K562 (cell line): ENCODE measurements around the gene SETD3. TPM values are rescaled to one million over a fixed set of nuclear protein-coding genes. Genes with fewer than 3 reads are reported as not detected.

Experiments used
- ATF2 ChIP-seq: sonication (generic); formaldehyde crosslinking; IDR thresholded peaks from 2 replicates; pipeline ENCODE4 v1.8.1; 2022; ENCODE audit warnings: missing genetic modification reagents
- ATF6 ChIP-seq: sonication (generic); formaldehyde crosslinking; IDR thresholded peaks from 2 replicates; pipeline ENCODE4 v1.4.0; 2020; ENCODE audit warnings: mild to moderate bottlenecking, missing genetic modification reagents
- DEAF1 ChIP-seq: fragments of 450-650 bp; formaldehyde crosslinking; IDR thresholded peaks from 2 replicates; pipeline ENCODE4 v1.4.0; 2020; ENCODE audit warnings: mild to moderate bottlenecking, moderate library complexity
- GATAD2A ChIP-seq: fragments of 450-650 bp; IDR thresholded peaks from 2 replicates; pipeline ENCODE4 v1.6.1; 2017
- PHF21A ChIP-seq: fragments of 450-650 bp; IDR thresholded peaks from 2 replicates; pipeline ENCODE4 v1.6.1; 2017; ENCODE audit warnings: low read depth, borderline replicate concordance
- RAD21 ChIP-seq, 2 experiments: fragments of 250-450 bp in 1 of 2; fragments of 450-650 bp in 1 of 2; sonication (Bioruptor Pico) in 1 of 2; formaldehyde crosslinking in 1 of 2; IDR thresholded peaks in 1 of 2; conservative IDR thresholded peaks in 1 of 2; 2 replicates each; pipeline versions ENCODE4 v1.4.0 to v1.8.0; 2020 to 2022; ENCODE audit warnings: mild to moderate bottlenecking in 2 of 2, moderate library complexity in 1 of 2
- REST ChIP-seq, 2 experiments: fragments of 450-650 bp; formaldehyde crosslinking in 1 of 2; IDR thresholded peaks; 2 replicates each; pipeline versions ENCODE4 v1.4.0 to v1.6.1; 2014 to 2020; ENCODE audit warnings: mild to moderate bottlenecking in 2 of 2, borderline replicate concordance in 1 of 2, low read depth in 1 of 2
- SMC3 ChIP-seq: conservative IDR thresholded peaks from 2 replicates; pipeline ENCODE4 v1.6.1; 2011; ENCODE audit warnings: low read depth, low read length, improper control_type of control experiment; ENCODE audit not compliant: insufficient read depth
- TAF1 ChIP-seq: IDR thresholded peaks from 2 replicates; pipeline ENCODE4 v1.6.1; 2011; ENCODE audit warnings: mild to moderate bottlenecking, low read length, moderate library complexity; ENCODE audit not compliant: insufficient read depth, control insufficient read depth, severe bottlenecking; ENCODE audit errors: extremely low read depth
- ZC3H11A ChIP-seq: IDR thresholded peaks from 2 replicates; pipeline ENCODE4 v1.6.1; 2012; ENCODE audit warnings: low read depth, low read length, improper control_type of control experiment
- ZNF717 ChIP-seq: fragments of 250-450 bp; sonication (Bioruptor Pico); IDR thresholded peaks from 2 replicates; pipeline ENCODE4 v1.5.0; 2021
- polyA plus RNA-seq, 8 experiments: library from polyadenylated mRNA; depleted of rRNA in 4 of 8; stranded (reverse) in 5 of 8; unstranded in 3 of 8; fragments of >200 nt; fragmentation: Nextera tagmentation in 2 of 8; fragmentation: Illumina TruSeq in 1 of 8; extraction: Ambion mirVana in 2 of 8; extraction: Trizol in 1 of 8; gene quantifications; 2 replicates each; pipeline versions ENCODE4 v1.2.1 to v1.2.3, GENCODE V29; 2011 to 2014; ENCODE audit warnings: inconsistent platforms in 1 of 8, missing spikeins in 1 of 8
- total RNA-seq, 7 experiments: library from RNA; depleted of rRNA in 6 of 7; stranded (reverse); fragments of >200 nt in 6 of 7; fragmentation: Illumina TruSeq in 2 of 7; extraction: Trizol in 2 of 7; gene quantifications; 2 replicates each; pipeline versions ENCODE4 v1.2.1 to v1.2.3, GENCODE V29; 2011 to 2021; ENCODE audit warnings: low replicate concordance in 1 of 7

The SETD3 gene
- total and polyA plus RNA-seq, 9 of the 15 experiments (the other 6 are each of a cell fraction or from before 2014, with no cell fraction given) = 8.5 to 35.9 (median 26.5) TPM

- TF ChIP-seq REST (IDR thresholded peaks at IDR 0.05; ENCODE audit: borderline replicate concordance) (peak; percentile 24; the same call in 1 of the 2 replicates), REST (CRISPR knock-in tag; IDR thresholded peaks at IDR 0.05; ENCODE audit: low read depth) (no peak), ATF2 (CRISPR knock-in tag) (no peak), RAD21 (CRISPR knock-in tag; conservative IDR thresholded peaks at IDR 0.05 in 1 of 2, IDR thresholded peaks at IDR 0.05 in 1 of 2) (peak; percentile 33 to 66), ATF6 (CRISPR knock-in tag) (no peak), ZNF717 (CRISPR knock-in tag) (no peak), GATAD2A (no peak), TAF1 (no peak), DEAF1 (CRISPR knock-in tag) (0 out of 2 replicates have a peak, but pooled peaks have one; percentile 8), SMC3 (0 out of 2 replicates have a peak, but pooled peaks have one; percentile 22), PHF21A (no peak), ZC3H11A (no peak)
Observed at GRCh38 chr14:99415496-99416281, 65.0 kb downstream of the SETD3 start (continued).
